NCI-H748 treated with DMSO at 0.1 percent for 48 hours (cell line): ENCODE data around the gene SLC16A6.
"Not testable (repeated sequence)": the region's sequence is repeated elsewhere in the genome, so short reads cannot be mapped to it uniquely, and the experiment has no call there.

ENCODE experiments used
- DNase-seq: peaks from one replicate; lab custom pipeline; 2025; lab: John Stamatoyannopoulos, UW

SLC16A6 gene

DNA sequence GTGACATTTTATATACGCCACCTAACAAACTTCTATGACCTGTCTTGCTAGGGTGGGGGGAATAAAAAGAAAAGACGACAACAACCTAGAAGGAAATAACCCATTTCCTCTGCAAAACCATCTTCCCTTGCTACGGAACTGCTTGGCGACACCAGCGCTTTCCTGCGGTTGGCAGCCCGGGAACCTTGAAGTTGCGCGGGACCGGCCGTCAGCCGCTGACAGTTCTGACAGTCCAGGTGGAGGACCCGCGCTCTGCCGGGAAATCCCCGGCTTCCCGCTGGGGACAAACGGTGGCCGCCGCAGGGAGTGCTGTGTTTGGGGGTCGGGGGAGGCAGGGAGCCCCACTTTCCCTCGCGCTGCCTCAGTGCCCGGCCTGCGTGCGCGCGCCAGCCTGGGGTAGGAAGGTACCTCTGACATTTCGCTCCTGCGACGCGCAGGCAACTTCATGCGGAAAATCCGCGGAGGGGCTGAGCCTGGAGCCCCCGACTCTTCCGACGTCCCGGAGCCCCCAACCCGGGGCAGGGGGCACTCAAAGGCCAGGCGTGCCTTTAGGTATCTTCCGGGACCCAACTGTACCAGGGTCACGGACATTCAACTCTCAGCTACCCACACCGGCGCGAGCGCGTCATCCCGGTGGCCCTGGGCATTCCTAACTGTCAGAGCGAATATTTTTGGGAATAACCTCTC is 516 bp downstream of the SLC16A6 start:
- DNase-seq = no peak

DNA sequence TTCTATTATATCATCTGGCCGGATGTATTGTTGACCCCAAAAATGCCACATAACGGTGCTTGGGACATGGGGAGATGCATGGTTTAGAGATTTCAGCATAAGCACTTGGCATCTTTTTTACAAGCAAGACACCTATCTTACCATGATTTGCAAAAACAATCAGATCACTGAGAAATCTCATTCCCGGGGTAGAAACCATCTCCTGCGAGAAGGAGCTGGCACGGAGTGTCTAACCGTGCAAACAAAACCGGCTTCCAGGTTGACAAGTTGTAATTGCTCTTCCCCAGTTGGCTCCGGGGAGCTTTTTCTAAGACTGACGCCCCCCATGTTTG is 1.0 kb downstream of the SLC16A6 start:
- DNase-seq = no peak

GRCh38 chr17:68289473-68289872 is 1.5 kb downstream of the SLC16A6 start:
- DNase-seq = no peak

DNA sequence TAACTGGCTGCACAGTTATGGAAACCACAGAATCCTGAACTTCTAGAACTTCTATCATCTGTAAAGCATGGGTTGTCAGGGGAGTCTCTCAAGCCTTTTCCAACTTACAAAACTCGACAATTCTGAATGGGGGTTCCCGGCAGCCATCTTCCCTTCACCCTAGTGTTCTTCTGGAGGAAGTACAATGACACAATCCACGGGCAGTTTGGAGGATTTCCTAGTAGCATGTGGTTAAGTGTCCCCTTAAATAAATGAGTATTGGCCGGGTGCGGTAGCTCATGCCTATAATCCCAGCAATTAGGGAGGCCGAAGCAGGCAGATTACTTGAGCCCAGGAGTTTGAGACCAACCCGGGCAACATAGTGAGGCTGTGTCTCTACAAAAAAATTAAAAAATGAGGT is 2.1 kb downstream of the SLC16A6 start:
- DNase-seq = no peak

DNA sequence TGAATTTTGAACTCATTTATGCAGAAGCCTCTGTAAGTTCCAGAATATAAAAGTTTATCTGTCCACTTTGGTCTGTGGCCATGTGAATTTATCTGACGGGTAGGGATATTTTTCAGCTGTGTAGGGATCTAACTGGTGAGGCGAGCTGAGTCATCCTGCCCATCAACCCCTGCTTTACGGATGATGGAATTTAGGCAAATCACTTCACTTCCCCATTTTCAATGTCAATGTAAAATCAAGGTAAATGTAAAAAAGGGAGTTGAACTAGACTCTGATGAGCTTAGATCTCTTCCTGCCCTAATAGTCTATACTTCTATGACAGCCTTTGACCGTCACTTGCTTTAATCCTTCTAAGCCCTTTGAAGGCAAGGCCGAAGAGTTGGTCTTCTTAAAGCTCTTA is 2.6 kb downstream of the SLC16A6 start:
- no peak for DNase-seq

GRCh38 chr17:68281965-68282364 is 9.0 kb downstream of the SLC16A6 start:
- DNase-seq = not testable (repeated sequence)

DNA sequence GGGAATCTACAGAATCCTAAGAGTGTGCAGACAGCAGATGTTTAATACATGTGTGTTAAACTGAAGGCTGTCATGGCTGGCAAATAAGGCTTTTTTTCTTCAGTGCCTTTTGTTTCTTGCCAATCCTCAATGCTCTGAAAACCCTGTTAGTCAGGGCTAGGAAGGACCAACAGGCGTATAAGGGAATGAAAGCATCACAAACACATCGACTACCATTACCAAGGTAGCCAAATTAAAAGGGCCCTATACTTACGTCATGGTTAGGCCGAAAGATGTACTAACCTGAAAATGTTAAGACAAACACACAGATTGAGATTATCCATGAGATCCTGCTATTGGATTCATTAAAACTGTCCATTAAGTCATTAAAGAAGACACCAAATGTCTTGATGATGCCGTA is 13.1 kb downstream of the SLC16A6 start:
- DNase-seq = no peak

DNA sequence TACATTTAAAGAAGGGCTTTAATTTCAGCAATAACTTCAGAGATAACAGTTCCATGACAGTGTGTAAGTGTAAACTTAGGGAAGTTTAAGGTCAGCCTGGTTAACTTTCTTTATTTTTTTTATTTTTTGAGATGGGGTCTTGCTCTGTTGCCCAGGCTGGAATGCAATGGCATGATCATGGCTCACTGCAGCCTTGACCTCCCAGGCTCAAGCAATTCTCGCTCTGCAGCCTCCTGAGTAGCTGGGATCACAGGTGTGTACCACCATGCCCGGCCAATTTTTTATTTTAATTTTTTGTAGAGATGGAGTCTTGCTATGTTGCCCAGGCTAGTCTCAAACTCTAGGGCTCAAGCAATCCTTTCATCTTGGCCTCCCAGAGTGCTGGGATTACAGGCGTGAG is 14.6 kb downstream of the SLC16A6 start:
- DNase-seq = not testable (repeated sequence)

DNA sequence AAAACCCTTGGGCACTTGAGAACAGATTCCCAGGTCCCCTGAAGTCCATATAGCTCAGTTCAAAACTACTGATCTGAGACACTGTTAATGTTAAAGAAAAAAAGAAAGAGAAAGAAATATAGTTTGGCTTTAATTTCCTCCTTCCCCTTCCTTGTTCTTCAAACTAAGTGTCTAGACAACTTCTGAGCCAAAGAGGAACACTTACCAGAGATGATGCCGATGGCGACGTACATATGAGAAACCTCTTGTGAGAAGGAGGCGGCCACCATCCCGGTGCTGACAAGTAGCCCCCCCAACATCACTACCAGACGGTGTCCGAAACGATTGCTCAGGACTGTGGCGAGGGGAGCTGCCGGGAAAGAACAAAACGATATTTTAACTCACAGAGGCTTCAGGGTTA is 17.2 kb downstream of the SLC16A6 start:
- no peak for DNase-seq

DNA sequence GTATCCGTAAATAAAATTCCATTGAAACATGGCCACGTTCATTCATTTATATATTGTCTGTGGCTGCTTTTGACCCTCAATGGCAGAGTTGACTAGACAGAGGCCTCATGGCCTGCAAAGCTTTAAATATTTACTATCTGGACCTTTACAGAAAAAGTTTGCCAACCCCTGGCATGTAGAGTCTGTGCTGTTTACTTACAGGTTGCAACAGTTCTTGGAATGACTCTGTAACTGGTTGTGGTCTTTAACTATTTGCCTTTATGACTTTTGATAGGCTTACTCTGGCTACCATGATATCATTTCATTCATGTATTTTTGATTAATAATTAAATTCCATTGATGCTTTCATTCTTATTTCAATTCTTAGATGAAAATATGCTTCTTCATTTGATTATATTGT is 25.1 kb downstream of the SLC16A6 start:
- DNase-seq = not testable (repeated sequence)

- not testable (repeated sequence) for DNase-seq
Measured at GRCh38 chr17:68263101-68263681, 27.7 kb downstream of the SLC16A6 start.

DNA sequence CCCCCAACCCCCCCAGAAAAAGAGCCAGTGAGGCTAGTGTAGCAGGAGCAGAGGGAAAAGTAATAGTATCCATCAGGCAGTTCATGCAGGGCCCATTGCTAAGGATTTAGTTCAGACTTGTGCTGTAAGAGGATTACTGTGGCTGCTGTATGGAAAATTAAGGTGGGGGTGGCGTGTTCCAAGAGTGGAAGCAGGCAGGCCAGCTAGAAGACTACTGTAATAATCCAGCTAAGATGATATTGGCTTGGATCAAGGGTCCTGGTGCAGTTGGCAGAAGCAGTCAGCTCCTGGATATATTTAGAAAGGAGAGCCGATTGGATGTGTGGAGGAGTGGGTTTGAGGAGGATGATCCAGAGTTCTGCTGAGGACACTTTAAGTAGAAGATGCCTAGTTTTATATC is 28.5 kb downstream of the SLC16A6 start:
- DNase-seq = not testable (repeated sequence)

DNA sequence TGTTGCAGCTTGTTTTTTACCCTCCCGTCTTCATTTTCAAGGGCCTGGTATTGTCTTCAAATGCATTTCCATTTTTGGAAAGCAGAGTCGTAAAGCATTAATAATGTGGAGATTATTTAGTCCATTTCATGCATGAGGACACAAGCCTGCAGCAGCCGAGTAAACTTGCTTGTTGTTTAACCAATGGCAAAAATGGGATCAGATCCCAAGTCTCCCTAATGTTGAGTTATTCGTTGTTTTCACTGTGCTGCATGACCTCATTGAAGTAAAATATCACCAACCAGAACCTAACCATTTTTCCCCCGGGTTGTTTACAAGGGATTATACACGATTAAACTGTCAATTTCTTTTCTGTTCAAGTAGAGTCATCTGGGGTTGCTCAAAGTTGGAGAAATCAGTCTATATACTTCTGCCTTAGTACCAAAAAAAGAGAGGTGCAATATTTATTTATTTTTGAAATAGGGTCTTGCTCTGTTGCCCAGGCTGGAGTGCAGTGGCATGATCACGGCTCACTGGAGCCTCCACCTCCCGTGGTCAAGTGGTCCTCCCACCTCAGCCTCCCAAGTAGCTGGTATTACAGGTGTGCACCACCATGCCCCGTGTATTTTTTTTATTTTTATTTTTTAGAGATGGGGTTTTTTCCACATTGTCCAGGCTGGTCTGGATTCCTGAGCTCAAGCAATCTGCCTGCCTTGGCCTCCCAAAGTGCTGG is 30.7 kb downstream of the SLC16A6 start:
- DNase-seq = no peak

- not testable (repeated sequence) for DNase-seq
Measured at GRCh38 chr17:68259648-68259951, 31.3 kb downstream of the SLC16A6 start.

- DNase-seq = not testable (repeated sequence)
Measured at GRCh38 chr17:68258890-68259647, 31.9 kb downstream of the SLC16A6 start.

GRCh38 chr17:68257934-68258333 is 33.0 kb downstream of the SLC16A6 start:
- no peak for DNase-seq

DNA sequence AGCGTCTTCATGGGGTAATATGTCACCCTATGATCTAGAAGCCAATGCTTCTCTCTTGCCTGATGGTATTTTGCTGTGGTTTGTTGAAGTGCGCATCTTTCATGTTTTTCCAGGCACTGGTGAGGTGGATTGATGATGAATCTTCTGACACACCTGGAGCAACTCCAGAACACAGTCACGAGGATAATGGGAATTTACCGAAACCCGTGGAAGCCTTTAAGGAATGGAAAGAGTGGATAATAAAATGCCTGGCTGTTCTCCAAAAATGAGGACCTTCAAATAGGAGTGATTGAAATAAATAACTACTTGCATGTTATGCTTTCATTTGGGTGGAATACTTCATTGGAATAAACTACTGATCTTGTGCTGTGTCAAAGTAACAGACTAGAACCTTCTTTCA is 34.2 kb downstream of the SLC16A6 start:
- not testable (repeated sequence) for DNase-seq

DNA sequence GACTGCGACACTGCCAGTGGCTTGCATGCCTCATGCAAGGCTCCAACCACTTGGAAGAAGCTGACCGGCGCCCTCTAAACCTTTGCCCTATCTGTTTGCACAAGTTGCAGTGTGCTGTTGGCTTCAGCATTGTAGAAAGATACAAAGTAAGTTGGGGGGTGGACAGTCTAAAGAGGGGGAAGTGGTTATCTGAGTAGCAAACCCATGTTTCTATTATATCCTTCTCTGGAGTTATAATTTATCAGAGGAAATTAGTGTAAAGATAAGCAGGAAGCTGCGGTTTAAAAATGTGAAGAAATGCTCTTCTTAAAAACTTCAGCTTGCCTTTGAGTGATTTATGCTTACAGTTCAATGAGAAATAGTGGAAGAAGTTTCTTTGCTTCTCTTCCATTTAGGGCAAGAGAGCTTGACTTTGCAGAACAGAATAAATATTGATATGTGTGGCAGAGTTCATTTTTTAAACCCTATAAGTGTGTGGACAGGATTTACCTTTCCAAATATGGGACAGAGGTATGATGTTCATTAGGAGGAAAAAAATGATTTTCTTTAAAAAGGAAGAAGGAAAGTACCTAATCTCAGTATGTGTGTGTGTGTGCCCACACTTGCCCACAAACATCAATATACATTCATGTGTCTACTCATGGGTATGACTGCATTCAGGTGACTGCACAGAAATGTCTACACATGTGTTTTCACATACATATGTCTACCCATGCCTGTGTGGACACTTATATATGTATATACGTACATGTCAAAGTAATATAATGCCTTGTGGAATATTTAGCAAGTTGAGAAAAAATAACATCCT is 35.0 kb downstream of the SLC16A6 start:
- DNase-seq = no peak

GRCh38 chr17:68255151-68255550 is 35.8 kb downstream of the SLC16A6 start:
- no peak for DNase-seq

- DNase-seq = not testable (repeated sequence)
Measured at GRCh38 chr17:68253426-68253825, 37.5 kb downstream of the SLC16A6 start.

DNA sequence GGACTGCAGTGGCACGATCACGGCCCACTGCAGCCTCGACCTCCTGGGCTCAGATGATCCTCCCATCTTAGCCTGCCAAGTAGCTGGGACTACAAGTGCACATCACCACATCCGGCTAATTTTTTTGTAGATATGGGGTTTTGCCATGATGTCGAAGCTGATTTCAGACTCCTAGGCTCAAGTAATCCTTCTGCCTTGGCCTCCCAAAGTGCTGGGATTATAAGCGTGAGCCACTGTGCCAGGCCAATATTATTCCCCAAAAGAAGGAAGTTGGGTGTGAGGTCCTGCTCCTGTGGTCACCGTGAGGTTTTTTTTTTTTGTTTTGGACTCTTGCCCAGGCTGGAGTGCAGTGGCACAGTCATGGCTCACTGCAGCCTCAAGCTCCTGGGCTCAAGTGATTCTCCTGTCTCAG is 41.6 kb downstream of the SLC16A6 start:
- DNase-seq = no peak

- DNase-seq = no peak
Measured at GRCh38 chr17:68248891-68249290, 42.0 kb downstream of the SLC16A6 start.
